Spleen (tissue), 11 donors: ENCODE data around the gene CAMTA1. TPM values are rescaled to one million over a fixed set of nuclear protein-coding genes. Genes with fewer than 3 reads are reported as not detected.
A peak's percentile ranks its signal among the peaks of the same experiment; 100 is the strongest.

ENCODE experiments used
- DNase-seq: peaks from one replicate; pipeline ENCODE4 v3.0.0-alpha.2; 2020
- H3K27ac ChIP-seq, 8 donors: fragments of 200-600 bp; sonication (generic) in 7 of 8; 1 replicate in 4 of 8; 2 replicates in 4 of 8; pipeline versions ENCODE4 v1.5.0 to v1.8.0; 2016 to 2021; ENCODE audit warnings: inconsistent platforms in 4 of 8, mild to moderate bottlenecking in 4 of 8, moderate library complexity in 1 of 8
- H3K27me3 ChIP-seq, 7 donors: fragments of 200-600 bp; sonication (generic) in 6 of 7; replicated peaks in 1 of 7; 1 replicate in 4 of 7; 2 replicates in 3 of 7; pipeline versions ENCODE4 v1.5.0 to v1.8.0; 2016 to 2021; ENCODE audit warnings: inconsistent platforms in 3 of 7, mild to moderate bottlenecking in 1 of 7
- H3K36me3 ChIP-seq, 6 donors: fragments of 200-600 bp; sonication (generic) in 5 of 6; 1 replicate in 4 of 6; 2 replicates in 2 of 6; pipeline versions ENCODE4 v1.5.0 to v1.8.0; 2016 to 2021; ENCODE audit warnings: inconsistent platforms in 2 of 6
- H3K4me1 ChIP-seq, 6 donors: fragments of 200-600 bp; sonication (generic) in 5 of 6; 1 replicate in 3 of 6; 2 replicates in 3 of 6; pipeline versions ENCODE4 v1.5.0 to v1.8.0; 2016 to 2021; ENCODE audit warnings: inconsistent platforms in 3 of 6
- H3K4me3 ChIP-seq, 8 donors: fragments of 200-600 bp; sonication (generic) in 7 of 8; 1 replicate in 4 of 8; 2 replicates in 4 of 8; pipeline versions ENCODE4 v1.5.0 to v1.8.0; 2016 to 2021; ENCODE audit warnings: inconsistent platforms in 4 of 8, mild to moderate bottlenecking in 4 of 8, moderate library complexity in 2 of 8
- H3K9me3 ChIP-seq, 8 donors: fragments of 200-600 bp; sonication (generic) in 7 of 8; 1 replicate in 4 of 8; 2 replicates in 4 of 8; pipeline versions ENCODE4 v1.5.0 to v1.8.0; 2016 to 2021; ENCODE audit warnings: inconsistent platforms in 4 of 8
- POLR2A ChIP-seq, 3 donors: fragments of 450-650 bp; IDR thresholded peaks; one replicate each; pipeline ENCODE4 v1.5.1; 2017; ENCODE audit warnings: antibody characterized with exemption in 3 of 3, mild to moderate bottlenecking in 1 of 3
- POLR2AphosphoS5 ChIP-seq, 3 donors: sonication (generic); formaldehyde crosslinking; IDR thresholded peaks; one replicate each; pipeline ENCODE4 v1.5.1; 2017; ENCODE audit warnings: antibody characterized with exemption in 3 of 3
- WGBS, 5 donors: extraction: QIAGEN DNeasy Blood & Tissue Kit in 3 of 5; methylation state at CpG; one replicate each; pipeline versions ENCODE4 v1.1.5 to v1.1.7; 2013 to 2018; 5-methylcytosine and 5-hydroxymethylcytosine counted together
- intact Hi-C: fragments of 100-400 bp; cut with DNase I; formaldehyde crosslinking; loops from one replicate; pipeline ENCODE4 v1.15.0; 2023; ENCODE audit warnings: low total_unique reads
- polyA plus RNA-seq, 3 donors: library from polyadenylated mRNA; stranded (reverse); fragments of 200-250 nt; gene quantifications; one replicate each; pipeline ENCODE4 v1.2.1, GENCODE V29; 2013
- total RNA-seq, 7 donors: library from RNA; depleted of rRNA in 3 of 7; stranded (reverse); fragments of >200 nt in 3 of 7; fragmentation: NEBNext Ultra II Directional in 4 of 7; extraction: Animal tissue kit (Norgen Biotek cat#: 25700) in 4 of 7; gene quantifications; one replicate each; pipeline versions ENCODE4 v1.1.0 to v1.2.1, GENCODE V29; 2016 to 2021
- TF ChIP-seq, protein P1 (sequence below), 11 experiments: fragments of 200-600 bp in 7 of 11; fragments of 450-650 bp in 4 of 11; sonication (generic) in 4 of 11; IDR thresholded peaks in 8 of 11; conservative IDR thresholded peaks in 3 of 11; 1 replicate in 7 of 11; 2 replicates in 4 of 11; pipeline versions ENCODE4 v1.4.0 to v1.8.0; 2016 to 2021; ENCODE audit warnings: antibody characterized with exemption in 11 of 11, inconsistent platforms in 4 of 11, mild to moderate bottlenecking in 1 of 11
- donor health status: healthy with polysubstance abuse.
- donor health status: DM: no; HTN: no; CAD: no; lungs with moderate emphysema.
- donor health status: DM: no; HTN: no; CAD: no.
- donor health status: Bipolar disorder and iron deficiency.
- donor health status: healthy.
- donor health status: DM: no; HTN: no; CAD: no.
- donor health status: DM: yes; HTN: yes; CAD: no.

Gene CAMTA1
- total and polyA plus RNA-seq, 10 donors = 53.0 to 106 (median 77.3) TPM

DNA sequence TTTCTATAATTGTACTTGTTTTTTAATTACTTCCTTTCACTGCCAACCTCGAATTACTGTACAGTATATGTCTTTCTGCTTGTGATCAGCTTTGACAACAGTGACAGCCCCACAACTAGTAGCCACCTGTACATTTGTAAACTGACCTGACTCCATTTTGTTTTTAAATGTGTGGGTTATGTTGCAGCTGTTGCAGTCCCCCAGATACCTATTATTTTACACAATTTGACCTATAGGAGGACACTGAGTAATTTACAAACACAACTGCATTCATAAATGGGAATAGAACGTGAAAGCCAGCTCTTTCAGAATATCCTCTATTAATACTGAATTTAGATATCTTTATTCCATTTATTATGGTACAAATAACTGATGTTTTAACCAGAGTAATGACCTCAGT, 983.3 kb downstream of the CAMTA1 start:
- Histone ChIP-seq H3K4me1 (peaks cover 14 to 30% (median 28%) of the 10 kb centered on the region in 6 donors), H3K27ac (no peak overlapping the region), H3K27me3 (no peaks in the 10 kb centered on the region), H3K36me3 (peaks cover 0 to 12% (median 0%) of the 10 kb centered on the region in 6 donors), H3K4me3 (no peak overlapping the region), H3K9me3 (no peaks in the 10 kb centered on the region)
- TF ChIP-seq POLR2A (IDR thresholded peaks at IDR 0.05) (no peak), POLR2AphosphoS5 (IDR thresholded peaks at IDR 0.05) (no peak)
- TF ChIP-seq, protein P1, sequence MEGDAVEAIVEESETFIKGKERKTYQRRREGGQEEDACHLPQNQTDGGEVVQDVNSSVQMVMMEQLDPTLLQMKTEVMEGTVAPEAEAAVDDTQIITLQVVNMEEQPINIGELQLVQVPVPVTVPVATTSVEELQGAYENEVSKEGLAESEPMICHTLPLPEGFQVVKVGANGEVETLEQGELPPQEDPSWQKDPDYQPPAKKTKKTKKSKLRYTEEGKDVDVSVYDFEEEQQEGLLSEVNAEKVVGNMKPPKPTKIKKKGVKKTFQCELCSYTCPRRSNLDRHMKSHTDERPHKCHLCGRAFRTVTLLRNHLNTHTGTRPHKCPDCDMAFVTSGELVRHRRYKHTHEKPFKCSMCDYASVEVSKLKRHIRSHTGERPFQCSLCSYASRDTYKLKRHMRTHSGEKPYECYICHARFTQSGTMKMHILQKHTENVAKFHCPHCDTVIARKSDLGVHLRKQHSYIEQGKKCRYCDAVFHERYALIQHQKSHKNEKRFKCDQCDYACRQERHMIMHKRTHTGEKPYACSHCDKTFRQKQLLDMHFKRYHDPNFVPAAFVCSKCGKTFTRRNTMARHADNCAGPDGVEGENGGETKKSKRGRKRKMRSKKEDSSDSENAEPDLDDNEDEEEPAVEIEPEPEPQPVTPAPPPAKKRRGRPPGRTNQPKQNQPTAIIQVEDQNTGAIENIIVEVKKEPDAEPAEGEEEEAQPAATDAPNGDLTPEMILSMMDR (IDR thresholded peaks at IDR 0.05 in 8 of 11, conservative IDR thresholded peaks at IDR 0.05 in 3 of 11) = no peak
- intact Hi-C loops = no loop called here
- no peak for DNase-seq
- 33 to 64% (median 48%) methylated on average over 2 of the region's 2 CpGs for WGBS, 5 donors

DNA sequence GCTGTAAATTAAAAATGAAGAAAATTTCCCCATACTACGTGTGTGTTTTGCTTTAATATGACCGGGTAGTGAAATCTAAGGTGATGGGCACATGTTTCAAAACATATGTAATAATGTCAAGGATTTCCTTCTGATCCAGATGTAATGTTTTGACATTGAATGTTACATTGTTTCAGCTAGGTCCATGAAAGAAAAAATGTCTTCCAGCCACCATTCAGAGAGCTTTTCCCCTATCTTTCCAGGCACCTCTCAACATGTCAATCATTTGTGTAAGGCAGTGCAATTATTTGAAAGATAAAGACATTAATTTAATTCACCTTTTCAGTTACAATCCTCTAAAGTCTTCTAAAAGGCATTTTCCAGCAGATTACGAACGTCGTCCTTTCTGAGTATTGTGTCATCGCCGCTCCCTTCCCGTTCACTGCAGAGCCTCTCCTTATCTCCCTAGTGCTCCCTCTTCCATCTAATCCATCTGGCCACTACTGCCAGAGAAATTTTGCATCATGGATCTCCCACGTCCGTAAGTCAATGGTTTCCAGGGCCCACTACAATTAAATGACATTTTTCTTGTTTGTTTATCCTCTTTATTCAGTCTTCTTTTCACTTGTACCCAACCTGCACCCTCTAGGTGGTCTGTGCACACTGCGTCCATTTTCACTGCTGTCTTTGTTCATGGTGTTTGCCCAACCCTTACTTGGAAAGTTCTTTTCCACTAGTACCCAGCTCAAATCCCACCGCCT, 984.6 kb downstream of the CAMTA1 start:
- Histone ChIP-seq H3K27me3 (no peaks in the 10 kb centered on the region), H3K27ac (peak overlapping the region in 5 of 8 donors; percentile 94 to 99 (median 98)), H3K4me3 (no peak overlapping the region), H3K36me3 (peaks cover 0 to 24% (median 7%) of the 10 kb centered on the region in 6 donors), H3K4me1 (peaks cover 18 to 43% (median 36%) of the 10 kb centered on the region in 6 donors), H3K9me3 (no peaks in the 10 kb centered on the region)
- WGBS, 5 donors = 88 to 93% (median 90%) methylated on average over 12 of the region's 12 CpGs
- DNase-seq = no peak
- intact Hi-C loops = no loop called here
- TF ChIP-seq POLR2A (IDR thresholded peaks at IDR 0.05) = no peak
- TF ChIP-seq, protein P1 (IDR thresholded peaks at IDR 0.05 in 8 of 11, conservative IDR thresholded peaks at IDR 0.05 in 3 of 11) = no peak
- TF ChIP-seq POLR2AphosphoS5 (IDR thresholded peaks at IDR 0.05) = no peak

DNA sequence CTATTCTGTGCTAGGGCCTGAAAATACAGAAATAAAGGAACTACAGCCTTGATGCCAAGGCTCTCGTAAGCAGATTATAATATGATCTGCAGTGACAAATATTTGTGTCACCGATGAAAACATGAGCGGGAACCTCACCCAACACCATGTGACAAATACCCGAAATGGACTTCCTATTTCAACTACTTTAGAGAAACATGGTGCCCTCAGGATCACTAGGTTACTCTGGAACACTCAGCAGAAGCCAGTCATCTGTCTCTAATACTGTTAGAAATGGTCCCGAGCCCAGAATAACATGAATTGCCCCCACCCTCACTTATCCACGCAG, 985.4 kb downstream of the CAMTA1 start:
- intact Hi-C loops = no loop called here
- Histone ChIP-seq H3K27ac (peak overlapping the region; percentile 89 to 99 (median 98)), H3K27me3 (no peaks in the 10 kb centered on the region), H3K36me3 (peaks cover 0 to 31% (median 7%) of the 10 kb centered on the region in 6 donors), H3K4me1 (peaks cover 18 to 50% (median 38%) of the 10 kb centered on the region in 6 donors), H3K4me3 (peak overlapping the region; percentile 73 to 96 (median 89)), H3K9me3 (no peaks in the 10 kb centered on the region)
- DNase-seq = no peak
- 1 to 16% (median 4%) methylated on average over 6 of the region's 6 CpGs for WGBS, 5 donors
- TF ChIP-seq POLR2A (IDR thresholded peaks at IDR 0.05) = no peak
- TF ChIP-seq POLR2AphosphoS5 (IDR thresholded peaks at IDR 0.05) = no peak
- TF ChIP-seq, protein P1 (IDR thresholded peaks at IDR 0.05 in 8 of 11, conservative IDR thresholded peaks at IDR 0.05 in 3 of 11) = no peak

DNA sequence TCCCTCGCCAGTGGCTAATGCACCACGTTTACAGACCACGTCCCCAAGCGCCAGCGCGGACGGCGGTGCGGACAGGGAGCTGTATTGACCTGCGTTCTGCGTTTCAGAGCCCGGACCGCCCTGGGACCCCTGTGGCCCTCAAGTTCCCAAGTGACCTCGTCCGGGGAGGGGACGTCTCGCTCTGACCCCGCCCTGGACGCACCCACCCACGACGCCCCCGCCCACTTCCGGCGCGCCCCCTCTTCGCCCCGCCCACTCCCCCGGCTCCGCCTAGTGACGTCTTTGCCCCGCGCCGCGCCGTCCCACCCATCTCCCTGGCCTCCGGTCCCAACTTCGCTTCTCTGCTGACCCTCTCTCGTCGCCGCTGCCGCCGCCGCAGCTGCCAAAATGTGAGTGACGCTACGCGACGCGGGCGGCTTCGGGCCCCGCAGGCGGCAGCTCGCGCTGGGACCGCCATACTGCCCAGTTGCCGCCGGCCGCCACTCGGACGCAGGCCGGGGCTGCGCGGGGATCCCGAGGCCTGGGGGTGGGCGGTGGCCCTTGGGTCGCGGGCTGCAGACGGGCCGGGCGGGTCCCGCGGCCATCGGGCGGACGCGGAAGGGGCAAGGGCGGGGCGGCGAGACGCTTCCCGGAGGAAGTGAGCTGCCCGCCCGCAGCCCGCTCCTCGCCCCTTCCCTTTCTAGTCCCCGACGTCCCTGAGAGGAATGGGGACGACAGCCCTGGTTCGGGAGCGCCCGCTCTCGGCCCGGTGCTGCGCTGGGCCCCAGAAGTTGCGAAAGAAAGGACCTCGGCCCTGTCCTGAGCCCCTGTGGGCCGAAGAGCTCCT, 986.0 kb downstream of the CAMTA1 start, which contains the start of gene VAMP3:
VAMP3 (plus strand) TSS at position 300 of the 826 bp plus-strand sequence; CDS start at position 388, 88 bp downstream.
- DNase-seq = peak; percentile 95
- intact Hi-C loops = no loop called here
- WGBS, 5 donors = 0 to 1% (median 0%) methylated on average over 44 to 97 of the region's 97 CpGs
- peak within 1 kb of the TSS; percentile 73 to 96 (median 89) for H3K4me3 ChIP-seq
- no peaks in the 10 kb centered on the region for H3K27me3 ChIP-seq
- H3K9me3 ChIP-seq = no peaks in the 10 kb centered on the region
- H3K36me3 ChIP-seq = peaks cover 0 to 37% (median 7%) of the 10 kb centered on the region in 6 donors
- peaks cover 18 to 56% (median 40%) of the 10 kb centered on the region in 6 donors for H3K4me1 ChIP-seq
- peak within 1 kb of the TSS; percentile 89 to 99 (median 98) for H3K27ac ChIP-seq
- TF ChIP-seq, protein P1 (IDR thresholded peaks at IDR 0.05 in 8 of 11, conservative IDR thresholded peaks at IDR 0.05 in 3 of 11) = no peak
- TF ChIP-seq POLR2AphosphoS5 (IDR thresholded peaks at IDR 0.05) (peak; percentile 92 to 94 (median 94)), POLR2A (IDR thresholded peaks at IDR 0.05) (peak in 1 of 3 donors; percentile 38)
